ENCODE measurements around the gene NLK. TPM values are rescaled to one million over a fixed set of nuclear protein-coding genes. Genes with fewer than 3 reads are reported as not detected.
A peak's percentile ranks its signal among the peaks of the same experiment; 100 is the strongest.

NLK gene
- total RNA-seq, 1 experiment from 2014 or later, result 14.5 TPM

DNA sequence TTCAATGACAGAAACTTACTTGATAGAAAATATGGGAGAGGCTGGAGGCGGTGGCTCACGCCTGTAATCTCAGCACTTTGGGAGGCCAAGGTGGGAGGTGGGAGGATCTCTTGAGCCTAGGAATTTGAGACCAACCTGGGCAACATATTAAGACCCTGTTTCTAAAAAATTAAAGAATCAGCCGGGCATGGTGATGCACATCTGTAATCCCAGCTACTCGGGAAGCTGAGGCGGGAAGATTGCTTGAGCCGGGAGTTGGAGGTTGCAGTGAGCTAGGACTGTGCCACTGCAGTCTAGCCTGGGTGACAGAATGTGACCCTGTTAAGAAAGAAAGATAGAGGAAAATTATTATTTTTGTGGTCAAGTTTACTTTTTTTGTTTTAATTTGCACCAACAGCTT is 2.1 kb upstream of the NLK start:
- DNase-seq (ENCODE audit: low spot score), result no peak

DNA sequence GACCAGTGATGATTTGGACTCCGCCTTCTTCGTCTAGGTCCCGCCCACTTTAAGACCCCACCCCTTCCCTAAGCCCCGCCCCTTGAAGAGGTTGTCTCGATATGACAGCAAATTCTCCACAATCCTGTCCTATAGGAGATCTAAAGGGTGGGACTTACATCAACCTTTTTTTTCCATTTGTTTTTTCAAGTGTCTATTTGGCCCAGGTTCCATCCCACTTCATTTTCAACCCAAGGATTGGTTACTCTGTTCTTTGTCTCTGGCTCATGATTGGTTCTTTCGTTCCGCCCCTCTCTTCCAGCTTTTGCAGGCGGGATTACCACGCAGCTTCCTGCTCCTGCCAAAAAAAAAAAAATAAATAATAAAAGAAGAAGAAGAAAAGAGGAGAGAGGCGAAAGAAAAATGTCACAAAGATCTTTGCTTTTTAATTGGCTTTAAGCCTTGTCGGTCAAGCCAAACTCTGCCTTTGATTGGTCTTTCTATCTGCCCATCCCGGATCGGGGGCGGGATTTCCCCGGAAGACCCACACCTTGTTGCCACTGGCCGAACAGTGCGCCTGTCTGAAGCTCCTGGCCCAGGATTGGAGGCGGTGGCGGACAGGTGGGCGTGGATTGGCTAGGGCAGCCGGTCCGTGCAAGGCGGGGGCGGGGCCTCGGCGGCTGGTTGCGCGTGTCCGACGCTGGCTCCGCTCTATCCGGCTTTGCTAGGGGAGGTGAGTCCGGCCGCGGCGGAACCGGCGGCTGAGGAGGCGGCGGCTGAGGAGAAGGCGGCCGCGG is 1.2 kb upstream of the NLK start:
- peak; percentile 99 for DNase-seq (ENCODE audit: low spot score)

DNA sequence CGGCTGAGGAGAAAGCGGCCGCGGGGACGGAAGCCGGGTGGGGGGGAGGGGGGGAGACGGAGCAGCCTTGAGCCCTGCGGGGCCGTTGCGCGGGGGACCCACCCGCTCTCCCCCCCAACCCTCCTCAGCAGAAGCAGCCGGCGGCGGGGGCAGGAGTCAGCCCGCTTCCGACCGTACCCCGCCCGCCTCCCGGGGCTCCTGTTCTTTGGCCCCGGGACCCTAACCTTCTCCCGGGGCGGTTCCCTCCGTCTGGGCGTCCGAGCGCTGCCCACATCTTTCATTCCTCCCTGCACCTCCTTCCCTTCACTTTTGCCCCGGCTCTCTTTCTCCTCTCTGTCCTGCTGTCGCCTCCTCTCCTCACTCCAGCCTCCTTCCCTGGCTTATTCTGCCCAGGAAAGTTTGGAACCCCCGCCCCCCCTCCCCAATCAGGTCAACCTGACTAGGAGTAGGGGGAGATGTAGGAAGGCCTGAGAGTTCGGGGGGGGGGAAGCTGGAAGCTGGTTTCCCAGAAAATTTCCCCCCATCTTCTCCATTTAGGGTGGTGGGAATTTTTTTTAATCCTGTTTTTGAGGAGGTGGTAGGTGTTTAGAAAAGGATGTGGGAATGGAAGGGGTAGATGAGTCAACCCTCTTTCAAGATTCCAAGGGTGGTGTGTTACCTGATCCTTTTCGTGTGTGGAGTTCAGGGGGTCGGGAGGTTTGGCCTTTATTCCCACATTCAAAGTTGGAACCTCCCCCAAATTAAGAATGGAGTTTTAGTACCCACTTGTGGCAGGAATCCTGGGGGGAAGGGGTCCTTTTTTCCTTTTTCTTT is 427 bp upstream of the NLK start:
- DNase-seq (ENCODE audit: low spot score), result no peak

DNA sequence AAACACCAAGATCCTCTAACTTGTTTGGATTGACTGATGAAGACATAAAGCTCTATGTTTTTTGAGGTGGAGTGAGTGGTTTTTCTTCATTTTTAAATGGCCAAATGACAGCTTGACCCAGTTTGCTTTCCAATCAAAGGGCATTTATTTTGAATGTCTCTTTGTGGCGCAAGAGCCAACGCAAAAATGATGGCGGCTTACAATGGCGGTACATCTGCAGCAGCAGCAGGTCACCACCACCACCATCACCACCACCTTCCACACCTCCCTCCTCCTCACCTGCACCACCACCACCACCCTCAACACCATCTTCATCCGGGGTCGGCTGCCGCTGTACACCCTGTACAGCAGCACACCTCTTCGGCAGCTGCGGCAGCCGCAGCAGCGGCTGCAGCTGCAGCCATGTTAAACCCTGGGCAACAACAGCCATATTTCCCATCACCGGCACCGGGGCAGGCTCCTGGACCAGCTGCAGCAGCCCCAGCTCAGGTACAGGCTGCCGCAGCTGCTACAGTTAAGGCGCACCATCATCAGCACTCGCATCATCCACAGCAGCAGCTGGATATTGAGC is 329 bp downstream of the NLK start:
- no peak for DNase-seq (ENCODE audit: low spot score)

DNA sequence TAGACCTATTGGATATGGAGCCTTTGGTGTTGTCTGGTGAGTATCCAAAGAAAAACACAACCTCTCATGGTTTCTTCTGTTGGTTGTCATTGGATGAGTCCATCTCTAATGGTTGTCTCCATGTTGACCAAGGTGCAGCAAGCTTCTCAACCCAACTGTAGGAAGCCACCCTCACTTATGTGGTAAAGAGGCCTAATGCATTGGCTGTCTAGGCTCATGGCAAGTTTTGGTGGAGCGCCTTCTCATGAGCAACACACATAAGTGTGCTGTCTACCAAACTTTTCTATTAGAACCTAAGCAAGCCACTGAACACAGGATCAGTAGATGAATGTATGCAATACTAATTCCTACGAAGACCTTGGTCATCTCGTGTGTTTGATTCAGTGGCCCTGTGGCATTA is 819 bp downstream of the NLK start:
- no peak for DNase-seq (ENCODE audit: low spot score)

DNA sequence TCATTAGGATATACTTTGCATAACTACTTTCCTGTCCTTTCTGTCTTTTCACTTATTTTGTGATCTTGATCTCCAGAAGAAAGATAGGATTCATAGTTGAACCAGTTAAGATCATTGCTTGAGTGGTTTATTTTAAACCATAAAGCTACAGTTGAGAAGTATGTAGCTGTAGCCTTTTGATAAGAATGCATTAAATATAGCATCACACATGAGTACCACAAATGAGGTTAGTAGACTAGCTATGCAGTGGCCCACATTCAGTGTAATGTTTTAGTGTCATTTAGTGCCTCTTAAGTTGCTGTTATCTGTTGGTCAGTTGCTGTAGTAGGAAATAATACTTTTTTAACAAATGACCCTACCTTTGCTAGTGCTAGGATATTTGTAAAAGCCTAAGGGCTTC is 1.3 kb downstream of the NLK start:
- DNase-seq (ENCODE audit: low spot score), result no peak

DNA sequence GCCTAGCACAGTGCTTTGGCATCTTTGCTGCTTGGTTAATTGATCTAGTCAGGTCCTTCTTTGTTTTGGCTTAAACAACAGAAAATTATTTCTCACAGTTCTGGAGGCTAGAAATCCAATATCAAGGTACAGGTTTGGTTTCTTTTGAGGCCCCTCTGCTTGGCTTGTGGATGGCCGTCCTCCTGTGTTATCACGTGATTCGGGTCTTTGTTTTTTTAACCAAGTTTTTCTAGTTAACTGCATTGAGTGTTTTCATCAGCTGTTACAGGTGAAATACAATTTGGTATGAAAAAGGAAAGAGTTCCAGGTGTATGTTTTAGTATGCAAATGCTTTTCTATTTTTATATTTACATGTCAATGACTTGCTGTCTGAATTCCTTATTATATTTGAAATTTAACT is 2.8 kb downstream of the NLK start:
- DNase-seq (ENCODE audit: low spot score), result no peak

DNA sequence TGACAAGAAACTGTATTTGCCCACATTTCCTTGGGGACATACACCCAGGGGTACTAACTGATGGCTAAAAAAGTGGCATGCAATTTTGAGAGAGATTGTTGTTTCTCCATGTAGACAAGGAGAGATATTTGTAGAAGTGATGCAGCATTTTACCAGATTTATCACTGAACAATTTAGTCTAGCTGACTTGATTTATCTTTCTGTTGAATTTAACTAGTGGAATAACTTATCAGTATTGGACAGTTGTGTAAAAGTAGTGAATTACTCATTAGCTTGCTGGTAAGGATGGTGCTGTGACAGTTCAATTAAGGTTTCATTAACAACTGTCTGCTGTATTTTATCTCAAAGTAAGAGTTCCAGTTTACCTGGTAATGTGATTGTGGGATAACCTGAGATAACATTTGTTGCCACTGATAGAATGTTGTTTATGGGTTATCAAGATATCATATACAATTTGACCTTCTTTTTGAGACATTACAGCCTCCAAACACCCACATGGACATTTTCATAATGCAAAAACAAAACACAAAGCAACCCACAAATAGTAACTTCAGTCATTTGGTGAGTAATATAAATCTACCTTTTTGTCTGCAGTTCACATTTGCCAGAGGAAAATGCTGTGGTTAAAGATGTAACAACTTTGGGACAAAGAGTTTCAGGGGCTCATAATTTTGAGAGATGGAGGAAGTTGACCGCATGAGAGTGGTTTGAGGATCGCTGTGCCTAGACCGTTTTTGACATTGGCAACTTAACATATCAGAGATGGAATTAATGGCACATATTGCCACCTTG is 3.8 kb downstream of the NLK start:
- DNase-seq (ENCODE audit: low spot score), result no peak

DNA sequence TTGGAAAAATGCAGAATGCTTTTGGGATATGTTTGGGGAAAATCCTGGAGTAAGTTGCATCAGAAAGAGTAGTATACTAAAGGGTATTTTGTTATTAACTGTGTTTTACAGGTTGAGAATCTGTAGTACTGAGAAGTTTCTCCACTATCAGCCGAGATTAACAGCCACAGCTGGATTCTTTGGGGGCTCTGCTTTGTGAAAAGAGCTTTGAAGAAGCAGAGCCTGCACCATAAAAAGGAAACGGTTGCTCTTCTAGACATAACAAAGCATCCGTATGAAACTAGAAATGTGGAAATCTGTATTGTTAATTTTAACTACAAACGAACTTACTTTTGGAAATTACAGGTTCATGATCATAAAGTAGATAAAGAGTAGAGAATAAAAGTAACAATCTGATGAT is 5.3 kb downstream of the NLK start:
- no peak for DNase-seq (ENCODE audit: low spot score)

DNA sequence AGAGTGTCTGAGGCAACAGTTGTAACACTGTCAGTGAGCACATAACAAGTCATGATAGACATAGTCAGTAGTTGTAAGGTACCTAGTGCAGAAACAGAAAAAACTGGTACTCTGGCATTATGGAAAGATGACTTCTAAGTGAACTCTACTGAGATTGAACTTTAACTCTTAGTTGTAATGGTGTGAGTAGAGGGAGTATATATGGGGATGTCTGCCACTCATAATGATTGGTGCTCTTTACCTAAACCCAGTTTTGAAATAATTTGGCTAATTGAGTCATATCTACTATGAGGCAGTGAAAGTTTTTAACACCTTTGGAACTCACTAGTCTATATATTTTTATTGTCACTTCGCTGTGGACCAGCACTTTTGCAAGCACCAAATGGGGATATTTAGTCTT is 6.6 kb downstream of the NLK start:
- no peak for DNase-seq (ENCODE audit: low spot score)

DNA sequence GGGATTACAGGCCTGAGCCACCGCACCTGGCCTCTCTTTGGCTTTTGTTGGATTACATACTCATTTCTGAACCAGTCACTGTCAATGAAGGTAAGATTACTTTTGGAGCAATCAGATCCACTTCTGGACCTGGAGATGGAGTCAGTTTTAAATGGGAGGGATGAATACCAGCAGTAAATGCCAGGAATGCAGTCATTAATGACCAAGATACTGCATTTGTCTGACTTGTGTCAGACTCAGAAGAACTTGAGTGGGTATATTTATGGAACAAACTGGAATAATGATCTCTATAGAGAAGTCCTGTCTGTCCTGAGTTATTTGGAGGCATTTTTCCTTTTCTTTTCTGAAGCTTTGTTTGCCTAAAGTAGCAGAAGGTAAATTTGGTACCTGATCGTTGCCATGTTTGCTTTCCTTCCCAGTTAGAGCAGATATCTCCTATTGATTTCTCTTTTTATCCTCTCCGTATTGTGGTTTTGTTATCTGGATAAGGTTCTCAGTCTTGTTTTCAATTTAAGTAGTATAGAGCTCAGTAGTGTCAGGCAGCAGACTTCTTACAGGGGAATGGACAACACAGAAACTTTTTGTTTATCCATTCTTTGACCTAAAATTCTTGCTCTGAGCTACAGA is 10.7 kb downstream of the NLK start:
- DNase-seq (ENCODE audit: low spot score), result no peak

DNA sequence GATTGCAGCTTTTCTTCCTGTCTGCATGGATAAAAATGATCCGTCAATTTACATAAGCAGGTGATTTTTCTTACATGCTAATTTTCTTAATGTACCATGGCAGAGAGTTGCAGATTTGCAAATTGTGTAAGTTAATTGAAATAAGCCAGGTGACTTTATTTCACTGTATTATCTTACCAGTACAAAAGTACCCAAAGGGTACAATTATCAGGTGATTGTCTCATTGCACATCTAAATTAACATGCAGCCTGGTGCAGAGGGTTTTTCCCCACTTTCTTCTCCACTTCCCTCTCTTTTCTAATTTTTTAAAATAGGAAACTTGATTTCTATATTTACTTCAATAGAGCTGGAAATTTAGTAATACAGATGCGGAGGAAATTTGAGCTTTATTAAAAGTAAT is 11.2 kb downstream of the NLK start:
- no peak for DNase-seq (ENCODE audit: low spot score)

DNA sequence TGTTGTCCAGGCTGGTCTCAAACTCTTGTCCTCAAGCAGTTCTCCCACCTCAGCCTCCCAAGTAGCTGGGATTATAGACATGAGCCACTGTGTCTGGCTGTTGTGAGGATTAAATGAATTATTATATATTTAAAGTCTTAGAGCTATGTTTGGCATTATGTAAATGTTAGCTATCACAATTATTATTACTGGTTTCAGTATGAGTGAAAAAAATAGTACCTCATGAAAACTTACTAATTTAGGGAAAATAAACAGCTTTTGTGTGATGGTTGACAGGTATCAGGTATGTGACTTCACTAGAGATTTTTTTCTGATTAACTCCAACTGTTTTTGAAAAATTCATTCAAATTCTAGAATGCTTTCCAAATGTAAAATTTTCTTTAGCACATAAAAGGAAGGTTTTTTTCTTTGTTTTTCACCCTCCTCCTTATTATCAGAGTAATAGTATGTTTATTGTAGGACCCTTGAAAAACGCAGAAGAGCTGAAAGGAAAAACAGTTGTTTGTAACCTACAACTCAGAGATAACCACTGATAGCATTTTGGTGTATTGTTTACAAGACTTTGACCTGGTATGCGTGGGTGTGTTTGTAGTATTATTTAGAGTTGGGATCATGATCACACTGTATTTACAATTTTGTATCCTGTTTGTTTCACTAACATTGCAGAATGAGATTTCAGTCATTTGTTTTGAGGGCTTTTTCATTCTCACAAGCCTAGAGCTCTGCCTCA is 13.2 kb downstream of the NLK start:
- DNase-seq (ENCODE audit: low spot score), result no peak

DNA sequence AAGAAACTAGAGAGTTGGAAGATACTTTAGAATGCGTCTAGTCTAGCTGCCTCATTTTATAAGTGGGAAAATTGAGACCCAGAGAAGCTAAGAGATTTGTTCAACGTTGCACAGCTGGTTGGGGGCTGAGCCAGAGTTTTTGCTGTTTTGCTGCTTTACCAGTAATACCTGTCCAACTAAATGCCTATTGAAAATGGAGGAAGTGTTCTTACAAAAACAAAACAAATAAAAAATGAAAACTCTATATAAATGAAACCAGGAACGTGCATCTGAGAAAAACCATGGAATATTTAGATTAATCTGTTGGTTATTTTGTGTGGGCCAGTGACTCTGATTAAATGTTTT is 13.8 kb downstream of the NLK start:
- DNase-seq (ENCODE audit: low spot score), result no peak

DNA sequence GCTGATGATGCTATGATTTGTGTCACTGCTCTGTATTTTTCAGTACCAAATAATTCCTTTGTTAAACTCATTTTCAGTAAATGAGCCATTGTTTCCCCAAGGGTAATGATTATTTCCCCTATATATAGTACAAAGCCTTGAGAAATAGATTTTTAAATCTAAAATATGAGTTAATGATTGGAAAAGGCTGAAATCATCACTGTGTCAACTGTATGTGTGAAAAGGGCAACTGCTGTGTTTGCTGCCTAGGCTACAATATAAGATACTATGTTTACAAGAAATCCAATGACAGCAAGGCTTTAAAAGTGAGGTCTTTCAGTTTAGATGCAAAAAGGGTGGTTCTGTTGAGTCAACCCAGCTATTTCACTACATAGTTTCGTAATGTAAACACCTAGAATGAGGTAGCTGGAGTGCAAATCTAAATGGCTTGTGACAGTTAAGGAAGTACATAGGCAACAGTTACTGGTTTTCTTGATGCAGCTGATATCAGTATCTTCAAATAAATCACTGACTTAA is 15.3 kb downstream of the NLK start:
- peak; percentile 53 for DNase-seq (ENCODE audit: low spot score)

DNA sequence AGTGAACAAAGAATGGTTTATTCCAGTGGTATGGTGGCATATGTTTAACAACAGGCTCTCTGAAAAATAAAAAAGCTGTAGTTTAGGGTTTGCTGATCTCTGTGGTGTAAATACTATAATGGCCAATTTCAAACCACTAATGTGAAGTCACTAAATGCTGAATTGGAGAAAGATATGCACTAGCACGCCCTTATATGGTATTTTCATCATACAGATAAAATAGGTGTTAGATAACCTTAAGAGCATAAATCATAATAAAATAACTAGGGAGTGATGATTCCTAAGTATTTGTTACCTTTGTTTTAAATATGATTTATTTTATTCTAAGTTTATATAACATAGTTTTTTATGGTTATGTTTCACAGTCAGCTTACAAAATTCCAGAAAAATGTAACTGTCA is 17.2 kb downstream of the NLK start:
- no peak for DNase-seq (ENCODE audit: low spot score)

DNA sequence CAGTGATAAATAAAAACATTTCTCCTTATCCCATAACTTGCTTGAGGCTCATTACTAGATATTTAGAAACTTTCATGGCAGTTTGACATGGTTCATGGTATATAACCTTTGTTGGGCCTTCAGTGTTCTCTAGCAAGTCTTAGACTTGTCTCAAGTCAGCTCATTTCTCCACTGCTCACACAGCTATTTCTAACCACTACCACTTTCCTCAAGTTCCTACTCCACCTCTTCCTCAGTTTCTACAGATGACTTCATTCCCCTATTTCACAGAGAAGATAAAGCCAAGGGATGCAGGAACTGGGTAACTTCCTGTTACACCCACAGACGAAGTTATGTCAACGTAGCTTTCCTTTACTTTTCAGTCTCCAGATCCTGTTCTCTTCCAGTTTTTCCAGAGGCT is 23.2 kb downstream of the NLK start:
- no peak for DNase-seq (ENCODE audit: low spot score)

DNA sequence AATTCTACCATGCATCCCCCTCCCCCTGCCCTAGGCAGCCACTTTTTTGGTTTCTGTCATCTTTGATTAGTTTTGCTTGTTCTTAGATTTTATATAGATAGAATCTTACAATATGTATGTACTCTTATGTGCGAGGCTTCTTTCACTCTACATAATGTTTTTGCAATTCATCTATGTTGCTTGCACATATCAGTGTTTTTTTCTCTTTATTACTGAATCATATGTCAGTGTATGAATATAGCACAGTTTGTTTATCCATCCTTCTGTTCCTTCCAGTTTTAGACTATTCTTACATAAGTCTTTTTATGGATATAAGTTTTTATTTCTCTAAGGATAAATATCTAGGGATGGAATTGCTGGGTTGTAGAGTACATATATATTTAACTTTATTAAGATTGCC is 26.6 kb downstream of the NLK start:
- no peak for DNase-seq (ENCODE audit: low spot score)

DNA sequence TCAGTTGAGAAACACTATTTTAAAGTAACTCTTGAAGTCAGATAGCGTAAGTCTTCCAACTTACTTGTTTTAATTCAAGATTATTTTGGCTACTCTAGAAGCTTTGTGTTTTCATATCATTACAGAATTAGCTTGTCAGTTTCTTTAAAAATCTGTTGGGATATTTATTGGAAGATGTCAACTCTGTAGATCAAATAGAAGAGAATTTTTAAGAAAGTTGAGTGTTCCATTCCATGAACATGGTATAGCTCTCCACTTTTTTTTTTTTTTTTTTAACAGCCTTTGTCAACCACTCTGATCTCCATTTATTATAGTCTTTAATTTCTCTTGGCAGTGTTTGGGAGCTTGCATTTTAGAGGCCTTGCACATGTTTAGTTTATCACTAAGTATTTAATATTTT is 28.7 kb downstream of the NLK start:
- DNase-seq (ENCODE audit: low spot score), result no peak

DNA sequence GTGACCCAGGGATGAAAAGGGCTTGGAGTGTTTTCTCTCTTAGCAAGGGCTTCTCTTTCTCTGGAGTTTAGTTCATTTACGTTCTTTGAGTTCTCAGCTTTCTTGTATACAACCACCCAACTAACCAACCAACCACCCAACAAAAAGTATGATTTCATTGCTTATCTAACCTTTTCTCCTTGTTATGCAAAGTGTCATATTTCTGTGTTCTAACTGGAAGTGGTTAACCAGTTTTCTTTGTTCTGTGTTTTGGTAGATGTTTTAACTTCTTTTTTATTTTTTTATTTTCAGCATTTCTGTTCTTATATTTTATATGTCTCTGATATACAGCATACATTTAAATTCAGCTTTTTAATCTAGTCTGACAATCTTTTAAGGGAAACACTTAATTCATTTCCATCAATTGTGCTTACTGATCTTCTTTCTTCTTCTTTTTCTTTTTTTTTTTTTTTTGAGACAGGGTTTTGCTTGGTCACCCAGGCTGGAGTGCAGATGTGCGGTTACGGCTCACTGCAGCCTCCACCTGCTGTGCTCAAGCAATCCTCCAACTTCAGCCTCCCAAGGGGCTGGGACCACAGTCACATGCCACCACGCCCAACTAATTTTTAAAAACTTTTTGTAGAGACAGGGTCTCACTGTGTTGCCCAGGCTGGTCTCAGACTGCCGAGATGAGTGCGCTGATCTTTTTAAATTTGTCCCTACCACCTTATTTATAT is 29.6 kb downstream of the NLK start:
- peak; percentile 7 for DNase-seq (ENCODE audit: low spot score)
